GM19043 (cell line): ENCODE data around the gene ITFG1.
"Not testable (repeated sequence)": the region's sequence is repeated elsewhere in the genome, so short reads cannot be mapped to it uniquely, and the experiment has no call there.

Experiments
- ATAC-seq: cut with Tn5 transposase; IDR thresholded peaks from one replicate; pipeline ENCODE4 v1.9.1; 2021; ENCODE audit warnings: low read depth; ENCODE audit not compliant: unreplicated experiment

Gene ITFG1

DNA sequence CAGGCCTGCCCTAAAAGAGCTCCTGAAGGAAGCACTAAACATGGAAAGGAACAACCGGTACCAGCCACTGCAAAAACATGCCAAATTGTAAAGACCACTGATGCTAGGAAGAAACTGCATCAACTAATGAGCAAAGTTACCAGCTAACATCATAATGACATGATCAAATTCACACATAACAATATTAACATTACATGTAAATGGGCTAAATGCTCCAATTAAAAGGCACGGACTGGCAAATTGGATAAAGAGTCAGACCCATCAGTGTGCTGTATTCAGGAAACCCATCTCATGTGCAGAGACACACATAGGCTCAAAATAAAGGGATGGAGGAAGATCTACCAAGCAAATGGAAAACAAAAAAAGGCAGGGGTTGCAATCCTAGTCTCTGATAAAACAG is 111.8 kb downstream of the ITFG1 start:
- not testable (repeated sequence) for ATAC-seq

DNA sequence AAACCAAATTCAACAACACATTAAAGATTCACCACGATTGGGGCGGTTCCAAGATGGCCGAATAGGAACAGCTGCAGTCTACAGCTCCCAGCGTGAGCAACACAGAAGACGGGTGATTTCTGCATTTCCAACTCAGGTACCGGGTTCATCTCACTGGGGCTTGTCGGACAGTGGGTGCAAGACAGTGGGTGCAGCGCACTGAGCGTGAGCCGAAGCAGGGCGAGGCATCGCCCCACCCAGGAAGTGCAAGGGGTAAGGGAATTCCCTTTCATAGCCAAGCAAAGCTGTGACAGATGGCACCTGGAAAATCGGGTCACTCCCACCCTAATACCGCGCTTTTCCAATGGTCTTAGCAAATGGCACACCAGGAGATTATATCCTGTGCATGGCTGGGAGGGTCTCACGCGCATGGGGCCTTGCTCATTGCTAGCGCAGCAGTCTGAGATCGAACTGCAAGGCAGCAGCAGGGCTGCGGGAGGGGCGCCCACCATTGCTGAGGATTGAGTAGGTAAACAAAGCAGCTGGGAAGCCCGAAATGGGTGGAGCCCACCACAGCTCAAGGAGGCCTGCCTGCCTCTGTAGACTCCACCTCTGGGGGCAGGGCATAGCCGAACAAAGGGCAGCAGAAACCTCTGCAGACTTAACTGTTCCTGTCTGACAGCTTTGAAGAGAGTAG is 113.7 kb downstream of the ITFG1 start:
- ATAC-seq, result not testable (repeated sequence)

DNA sequence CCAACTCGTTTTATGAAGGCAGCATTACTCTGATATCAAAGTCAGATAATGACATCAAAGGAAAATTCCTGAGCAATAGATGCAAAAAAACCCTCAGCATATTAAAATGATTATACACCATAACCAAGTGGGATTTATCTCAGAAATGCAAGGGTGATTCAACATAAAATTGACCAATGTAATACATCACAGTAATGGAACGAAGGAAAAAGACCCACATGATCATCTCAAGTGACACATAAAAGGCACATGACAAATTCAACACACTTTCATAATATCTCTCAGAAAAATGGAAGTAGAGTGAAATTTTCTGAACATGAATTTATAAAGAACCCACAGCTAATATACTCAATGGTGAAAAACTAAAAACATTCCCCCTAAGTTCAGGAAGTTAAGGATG is 118.8 kb downstream of the ITFG1 start:
- no peak for ATAC-seq

DNA sequence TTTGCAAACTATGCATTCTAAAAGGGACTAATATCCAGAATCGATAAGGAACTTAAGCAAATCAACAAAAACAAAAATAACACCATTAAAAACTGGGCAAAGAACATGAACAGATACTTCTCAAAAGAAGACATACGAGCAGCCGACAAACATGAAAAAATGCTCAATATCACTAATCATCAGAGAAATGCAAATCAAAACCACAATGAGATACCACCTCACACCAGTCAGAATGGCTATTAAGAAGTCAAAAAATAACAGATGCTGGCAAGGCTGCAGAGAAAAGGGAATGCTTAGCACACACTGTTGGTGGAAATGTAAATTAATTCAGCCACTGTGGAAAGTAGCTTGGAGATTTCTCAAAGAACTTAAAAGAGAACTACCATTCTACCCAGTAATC is 130.3 kb downstream of the ITFG1 start:
- not testable (repeated sequence) for ATAC-seq

GRCh38 chr16:47324309-47324708 is 136.6 kb downstream of the ITFG1 start:
- not testable (repeated sequence) for ATAC-seq

- no peak for ATAC-seq
These were observed 137.6 kb downstream of the ITFG1 start for GRCh38 chr16:47323241-47323640.

DNA sequence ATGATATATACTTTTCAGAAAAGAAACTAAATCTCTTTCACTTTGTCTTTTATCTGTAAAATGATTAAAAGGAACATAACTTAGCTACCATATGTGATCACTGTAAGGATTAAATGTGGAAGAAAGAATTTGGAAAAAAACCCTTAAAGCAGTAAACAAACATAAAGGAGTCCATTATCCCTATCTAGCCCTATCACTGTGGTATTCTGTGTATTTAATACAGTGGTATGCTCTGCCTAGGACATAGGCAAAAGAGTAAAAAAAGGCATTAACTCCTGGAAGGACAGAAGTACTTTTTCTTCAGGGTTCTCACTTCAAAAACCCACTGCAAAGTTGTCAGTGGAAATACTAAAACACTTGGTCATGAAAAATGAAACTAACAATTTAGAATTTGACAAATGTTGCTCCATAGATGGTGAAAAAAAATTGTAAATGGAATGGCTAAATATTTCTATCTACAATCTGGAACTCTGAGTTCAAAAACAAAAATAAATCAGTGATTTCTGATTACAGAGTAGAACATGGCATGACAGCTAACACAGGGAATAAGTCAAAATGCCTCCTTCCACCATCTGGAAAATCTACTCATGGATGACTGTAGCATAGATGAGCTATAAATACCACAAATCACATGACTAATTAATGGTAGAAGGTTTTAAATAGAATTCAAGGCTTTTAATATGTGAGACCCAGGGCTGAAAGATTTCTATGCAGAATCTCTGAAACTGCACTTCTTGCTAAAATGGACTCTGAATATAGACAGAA is 140.1 kb downstream of the ITFG1 start:
- no peak for ATAC-seq

- ATAC-seq, result no peak
These were observed 143.2 kb downstream of the ITFG1 start for GRCh38 chr16:47317465-47318240.

DNA sequence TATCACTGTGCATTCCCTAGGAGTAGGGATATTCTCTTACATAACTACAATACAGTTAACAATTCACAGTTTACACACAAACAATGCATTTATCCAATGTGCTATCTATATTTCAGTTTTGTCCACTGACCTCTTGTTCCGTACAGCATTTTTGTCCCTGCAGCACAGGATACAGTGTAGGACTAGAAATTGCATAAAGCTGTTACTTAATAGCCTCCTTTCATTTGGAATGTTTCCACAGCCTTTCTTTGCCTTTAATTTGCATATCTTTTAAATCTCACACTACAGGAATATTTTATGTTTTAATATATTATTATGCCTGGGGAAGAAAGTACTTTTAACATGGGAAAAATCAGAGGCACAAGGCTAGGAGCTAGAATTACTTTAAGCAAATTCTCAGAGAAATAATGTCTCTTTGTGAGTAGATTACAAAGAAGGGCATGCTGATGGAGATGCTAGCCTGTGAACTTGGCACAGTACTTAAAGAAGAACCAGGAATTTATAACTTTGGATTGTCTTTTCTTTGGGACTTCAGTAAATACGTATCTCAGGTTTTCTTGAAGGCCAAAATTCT is 144.3 kb downstream of the ITFG1 start:
- no peak for ATAC-seq

- no peak for ATAC-seq
These were observed 148.9 kb downstream of the ITFG1 start for GRCh38 chr16:47311738-47312505.

GRCh38 chr16:47310792-47311211 is 150.1 kb downstream of the ITFG1 start:
- ATAC-seq, result no peak

- no peak for ATAC-seq
These were observed 151.1 kb downstream of the ITFG1 start for GRCh38 chr16:47309581-47310312.

DNA sequence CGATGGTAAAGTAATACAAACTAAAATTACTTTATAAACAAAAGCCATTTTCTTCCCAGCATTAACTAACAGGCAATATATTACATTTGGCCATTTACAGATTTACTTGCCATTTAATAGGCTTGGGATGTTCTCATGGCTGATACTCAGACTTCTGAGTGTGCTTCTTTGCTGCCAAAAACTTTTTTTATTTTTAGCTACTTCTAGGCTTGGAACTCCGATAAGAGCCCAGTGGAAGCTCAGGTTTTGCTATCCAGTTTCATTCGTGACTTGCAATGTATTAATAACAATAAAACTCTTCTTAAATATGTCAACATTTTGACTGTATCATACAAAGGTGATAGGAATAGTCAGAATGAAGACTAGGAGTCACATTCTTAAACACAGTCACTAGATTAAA is 152.3 kb downstream of the ITFG1 start:
- no peak for ATAC-seq

- ATAC-seq, result no peak
These were observed 156.3 kb downstream of the ITFG1 start for GRCh38 chr16:47304563-47304962.

DNA sequence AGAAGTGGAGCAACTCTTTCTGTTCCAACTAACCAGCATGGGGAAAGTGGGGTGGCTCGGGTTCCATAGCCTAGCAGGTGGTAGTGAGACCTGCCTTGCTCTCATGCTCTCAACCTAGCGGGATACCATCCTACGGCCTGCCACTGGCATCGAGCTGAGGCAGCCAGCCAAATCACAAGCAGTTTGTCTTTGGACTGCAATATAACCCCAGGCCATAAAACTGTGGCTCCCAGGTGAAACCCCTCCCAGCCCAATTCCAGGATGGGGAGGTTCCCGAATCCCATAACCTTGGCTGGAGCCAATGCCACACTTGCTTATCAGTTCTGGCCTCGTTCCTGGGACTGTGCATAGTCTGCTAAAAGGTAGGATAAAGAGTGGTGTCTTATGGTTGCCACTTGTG is 161.3 kb downstream of the ITFG1 start:
- ATAC-seq, result no peak

- ATAC-seq, result no peak
These were observed 175.9 kb downstream of the ITFG1 start for GRCh38 chr16:47284999-47285398.

- no peak for ATAC-seq
These were observed 182.4 kb downstream of the ITFG1 start for GRCh38 chr16:47278306-47278970.

DNA sequence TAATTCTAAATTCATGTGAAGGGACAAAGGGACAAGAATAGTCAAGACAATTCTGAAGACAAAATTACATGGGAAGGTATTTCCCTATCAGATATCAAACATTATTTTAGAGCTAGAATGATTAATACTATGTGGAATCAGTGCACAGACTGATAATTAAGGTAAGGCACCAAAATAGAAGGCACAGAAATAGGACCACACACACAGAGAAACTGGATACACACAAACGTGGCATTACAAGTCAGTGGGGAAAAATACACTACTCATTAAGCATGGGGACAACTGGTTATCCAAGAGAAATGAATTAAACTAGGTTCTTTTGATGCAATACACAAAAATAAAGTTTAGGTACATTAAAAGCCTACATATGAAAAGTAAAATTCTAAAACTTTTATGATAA is 184.3 kb downstream of the ITFG1 start:
- no peak for ATAC-seq

DNA sequence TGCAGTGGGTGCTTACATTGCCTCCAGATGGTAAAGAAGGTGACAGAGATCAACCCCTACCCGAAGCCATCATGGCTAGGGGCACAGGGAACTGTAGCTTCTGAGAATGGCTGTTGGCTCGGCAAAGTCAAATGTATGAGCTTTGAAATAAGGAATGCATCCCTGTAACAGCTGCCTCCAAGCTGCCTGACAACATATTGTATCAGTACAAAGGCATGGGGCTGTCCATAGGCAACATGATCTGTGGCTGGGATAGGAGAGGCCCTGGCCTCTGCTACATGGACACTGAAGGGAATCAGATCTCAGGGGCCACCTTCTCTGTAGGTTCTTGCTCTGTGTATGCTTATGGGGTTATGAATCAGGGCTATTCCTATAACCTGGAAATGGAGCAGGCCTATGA is 197.9 kb downstream of the ITFG1 start:
- no peak for ATAC-seq
